Endodermal cell (in vitro differentiated cells): ENCODE results near the gene GOLPH3. TPM values are rescaled to one million over a fixed set of nuclear protein-coding genes. Genes with fewer than 3 reads are reported as not detected.
"Not testable (repeated sequence)": the region's sequence is repeated elsewhere in the genome, so short reads cannot be mapped to it uniquely, and the experiment has no call there.

ENCODE experiments used
- DNase-seq: peaks from one replicate; pipeline ENCODE4 v3.0.0-alpha.2; 2017
- H3K27ac ChIP-seq: 2 replicates; pipeline ENCODE4 v1.5.1; 2013; ENCODE audit warnings: mild to moderate bottlenecking, low read depth, low read length, moderate library complexity
- H3K27me3 ChIP-seq: 2 replicates; pipeline ENCODE4 v1.6.1; 2013; ENCODE audit warnings: mild to moderate bottlenecking, low read length, moderate library complexity; ENCODE audit not compliant: insufficient read depth, control insufficient read depth, poor library complexity, severe bottlenecking
- H3K36me3 ChIP-seq: 2 replicates; pipeline ENCODE4 v1.7.0; 2013; ENCODE audit warnings: mild to moderate bottlenecking, low read length, moderate library complexity; ENCODE audit not compliant: control insufficient read depth, insufficient read depth
- H3K4me1 ChIP-seq: one replicate; pipeline ENCODE4 v1.7.0; 2013; ENCODE audit warnings: low read length; ENCODE audit not compliant: control insufficient read depth, insufficient read depth
- H3K4me3 ChIP-seq: 2 replicates; pipeline ENCODE4 v1.5.1; 2013; ENCODE audit warnings: mild to moderate bottlenecking, low read length, moderate library complexity
- H3K9ac ChIP-seq: 2 replicates; pipeline ENCODE4 v1.6.1; 2013; ENCODE audit warnings: mild to moderate bottlenecking, low read length, moderate library complexity; ENCODE audit not compliant: poor library complexity, severe bottlenecking; ENCODE audit errors: extremely low read depth
- H3K9me3 ChIP-seq: 2 replicates; pipeline ENCODE4 v1.6.1; 2013; ENCODE audit warnings: mild to moderate bottlenecking, low read length, moderate library complexity; ENCODE audit not compliant: control insufficient read depth
- H3K27ac Mint-ChIP-seq: 2 replicates; pipeline ENCODE4 v1.8.0; 2020; ENCODE audit warnings: mixed read lengths
- H3K27me3 Mint-ChIP-seq: 2 replicates; pipeline ENCODE4 v1.8.0; 2021; ENCODE audit warnings: mild to moderate bottlenecking, mixed read lengths; ENCODE audit not compliant: insufficient read depth
- H3K36me3 Mint-ChIP-seq: 2 replicates; pipeline ENCODE4 v1.8.0; 2020; ENCODE audit warnings: low read depth, mixed read lengths
- H3K4me1 Mint-ChIP-seq: 2 replicates; pipeline ENCODE4 v1.8.0; 2020; ENCODE audit warnings: mixed read lengths
- H3K4me3 Mint-ChIP-seq: 2 replicates; pipeline ENCODE4 v1.8.0; 2020; ENCODE audit warnings: mild to moderate bottlenecking, moderate library complexity, mixed read lengths
- H3K9me3 Mint-ChIP-seq: 2 replicates; pipeline ENCODE4 v1.8.0; 2020; ENCODE audit warnings: mild to moderate bottlenecking, mixed read lengths
- WGBS, 2 experiments: methylation state at CpG; one replicate each; pipeline versions ENCODE4 v1.1.5 to v1.1.7; 2013; ENCODE audit warnings: missing lambda C conversion rate in 2 of 2, mixed read lengths in 1 of 2; ENCODE audit not compliant: insufficient coverage in 1 of 2, insufficient read length in 1 of 2; 5-methylcytosine and 5-hydroxymethylcytosine counted together
- total RNA-seq, 2 donors: library from RNA; stranded (reverse); fragmentation: NEBNext Ultra II Directional in 1 of 2; extraction: Animal tissue kit (Norgen Biotek cat#: 25700) in 1 of 2; gene quantifications; 2 replicates in 1 of 2; 3 replicates in 1 of 2; pipeline ENCODE4 v1.2.1, GENCODE V29; 2021
- TF ChIP-seq, protein P1 (sequence below): fragments of 200-600 bp; sonication (generic); conservative IDR thresholded peaks from 2 replicates; pipeline ENCODE4 v1.5.0; 2021; ENCODE audit warnings: antibody characterized with exemption, mild to moderate bottlenecking

The GOLPH3 gene
- total RNA-seq, 2 donors from 2014 or later, result 89.4 to 90.7 TPM

GRCh38 chr5:32123889-32124676 lies 50.0 kb downstream of the GOLPH3 start:
- H3K27ac ChIP-seq, result no peak overlapping the region
- Mint-ChIP-seq H3K27me3 (no peaks in the 10 kb centered on the region), H3K9me3 (no peaks in the 10 kb centered on the region), H3K36me3 (peaks cover 46% of the 10 kb centered on the region), H3K4me3 (no peak overlapping the region), H3K4me1 (peaks cover 10% of the 10 kb centered on the region), H3K27ac (no peak overlapping the region)
- H3K4me1 ChIP-seq, result no peaks in the 10 kb centered on the region
- no peak for DNase-seq
- no peaks in the 10 kb centered on the region for H3K27me3 ChIP-seq
- 93 to 100% methylated on average over 3 to 6 of the region's 6 CpGs for WGBS, 2 experiments
- TF ChIP-seq, protein P1, sequence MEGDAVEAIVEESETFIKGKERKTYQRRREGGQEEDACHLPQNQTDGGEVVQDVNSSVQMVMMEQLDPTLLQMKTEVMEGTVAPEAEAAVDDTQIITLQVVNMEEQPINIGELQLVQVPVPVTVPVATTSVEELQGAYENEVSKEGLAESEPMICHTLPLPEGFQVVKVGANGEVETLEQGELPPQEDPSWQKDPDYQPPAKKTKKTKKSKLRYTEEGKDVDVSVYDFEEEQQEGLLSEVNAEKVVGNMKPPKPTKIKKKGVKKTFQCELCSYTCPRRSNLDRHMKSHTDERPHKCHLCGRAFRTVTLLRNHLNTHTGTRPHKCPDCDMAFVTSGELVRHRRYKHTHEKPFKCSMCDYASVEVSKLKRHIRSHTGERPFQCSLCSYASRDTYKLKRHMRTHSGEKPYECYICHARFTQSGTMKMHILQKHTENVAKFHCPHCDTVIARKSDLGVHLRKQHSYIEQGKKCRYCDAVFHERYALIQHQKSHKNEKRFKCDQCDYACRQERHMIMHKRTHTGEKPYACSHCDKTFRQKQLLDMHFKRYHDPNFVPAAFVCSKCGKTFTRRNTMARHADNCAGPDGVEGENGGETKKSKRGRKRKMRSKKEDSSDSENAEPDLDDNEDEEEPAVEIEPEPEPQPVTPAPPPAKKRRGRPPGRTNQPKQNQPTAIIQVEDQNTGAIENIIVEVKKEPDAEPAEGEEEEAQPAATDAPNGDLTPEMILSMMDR, result no peak
- peaks cover 92% of the 10 kb centered on the region for H3K36me3 ChIP-seq
- no peak overlapping the region for H3K9ac ChIP-seq
- H3K9me3 ChIP-seq, result no peaks in the 10 kb centered on the region
- no peak overlapping the region for H3K4me3 ChIP-seq

DNA sequence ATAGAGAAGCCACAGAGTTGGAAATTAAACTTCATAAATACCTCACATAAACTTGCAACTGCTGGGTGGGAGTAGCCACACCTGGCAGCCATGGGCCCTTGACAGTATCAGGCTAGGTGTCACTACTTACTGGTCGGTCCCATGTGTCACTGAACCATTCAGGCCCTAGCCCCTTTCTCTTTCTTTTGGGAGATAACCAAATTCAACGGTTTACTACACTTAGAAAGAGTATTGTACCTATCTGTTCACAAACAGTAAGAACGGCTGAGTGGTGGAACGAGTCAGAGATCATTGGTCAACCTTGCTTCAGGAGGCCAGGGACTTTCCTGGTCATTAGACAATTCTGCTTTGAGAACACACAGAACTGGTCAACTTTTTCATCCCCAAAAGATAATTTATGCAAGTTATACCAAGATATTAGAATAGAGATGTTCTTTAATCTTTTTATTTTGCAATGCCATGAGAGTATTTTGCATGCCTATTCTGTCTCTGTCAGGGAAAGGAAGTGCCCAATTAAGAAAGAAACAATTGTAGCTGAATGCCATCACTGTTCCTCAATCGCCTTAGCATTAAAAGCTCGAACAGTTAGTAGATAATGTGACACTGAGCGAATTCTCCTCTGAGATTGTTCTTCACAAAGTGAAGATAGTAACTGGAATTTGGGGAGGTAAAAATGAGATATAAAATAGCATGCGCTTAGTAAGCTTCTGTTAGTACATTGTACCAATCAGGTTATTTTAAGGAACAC lies 50.9 kb downstream of the GOLPH3 start:
- DNase-seq, result no peak
- Histone ChIP-seq H3K27ac (no peak overlapping the region), H3K27me3 (no peaks in the 10 kb centered on the region), H3K9ac (no peak overlapping the region), H3K36me3 (peaks cover 86% of the 10 kb centered on the region), H3K9me3 (no peaks in the 10 kb centered on the region), H3K4me3 (no peak overlapping the region), H3K4me1 (no peaks in the 10 kb centered on the region)
- Mint-ChIP-seq H3K27ac (no peak overlapping the region), H3K4me3 (no peak overlapping the region), H3K36me3 (peaks cover 44% of the 10 kb centered on the region), H3K27me3 (no peaks in the 10 kb centered on the region), H3K9me3 (no peaks in the 10 kb centered on the region), H3K4me1 (peaks cover 6% of the 10 kb centered on the region)
- TF ChIP-seq, protein P1, result no peak
- 95 to 97% methylated on average over 7 to 8 of the region's 8 CpGs for WGBS, 2 experiments

DNA sequence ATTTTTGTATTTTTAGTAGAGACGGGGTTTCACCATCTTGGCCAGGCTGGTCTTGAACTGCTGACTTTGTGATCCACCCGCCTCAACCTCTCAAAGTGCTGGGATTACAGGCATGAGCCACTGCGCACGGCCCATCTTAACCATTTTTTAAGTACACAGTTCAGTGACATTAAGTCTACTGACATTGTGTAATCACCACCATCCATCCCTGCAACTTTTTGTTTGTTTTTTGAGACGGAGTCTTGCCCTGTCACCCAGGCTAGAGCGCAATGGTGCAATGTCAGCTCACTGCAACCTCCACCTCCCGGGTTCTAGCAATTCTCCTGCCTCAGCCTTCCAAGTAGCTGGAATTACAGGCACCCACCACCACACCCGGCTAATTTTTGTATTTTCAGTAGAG lies 55.2 kb downstream of the GOLPH3 start:
- H3K36me3 Mint-ChIP-seq, result peaks cover 59% of the 10 kb centered on the region
- H3K27ac Mint-ChIP-seq, H3K27me3 ChIP-seq, H3K27ac ChIP-seq, H3K4me3 ChIP-seq, H3K9me3 Mint-ChIP-seq, H3K4me1 Mint-ChIP-seq, DNase-seq, H3K4me1 ChIP-seq, H3K9ac ChIP-seq, H3K27me3 Mint-ChIP-seq, H3K4me3 Mint-ChIP-seq, H3K9me3 ChIP-seq: not testable (repeated sequence)
- peaks cover 85% of the 10 kb centered on the region for H3K36me3 ChIP-seq
- 95 to 99% methylated on average over 7 to 8 of the region's 8 CpGs for WGBS, 2 experiments
